Dermis microvascular lymphatic vessel endothelial cell (primary cell): ENCODE results near the gene EYA2. TPM values are rescaled to one million over a fixed set of nuclear protein-coding genes. Genes with fewer than 3 reads are reported as not detected.

ENCODE experiments used
- DNase-seq, 2 donors: peaks; one replicate each; pipeline versions ENCODE4 v3.0.0 to v3.0.0-alpha.2; 2010; ENCODE audit warnings: low read depth in 2 of 2
- total RNA-seq: library from RNA; depleted of rRNA; stranded (reverse); fragments of >200 nt; gene quantifications from 2 replicates; pipeline ENCODE4 v1.2.1, GENCODE V29; 2014

The EYA2 gene
- total RNA-seq, 1 donor from 2014 or later = not detected

DNA sequence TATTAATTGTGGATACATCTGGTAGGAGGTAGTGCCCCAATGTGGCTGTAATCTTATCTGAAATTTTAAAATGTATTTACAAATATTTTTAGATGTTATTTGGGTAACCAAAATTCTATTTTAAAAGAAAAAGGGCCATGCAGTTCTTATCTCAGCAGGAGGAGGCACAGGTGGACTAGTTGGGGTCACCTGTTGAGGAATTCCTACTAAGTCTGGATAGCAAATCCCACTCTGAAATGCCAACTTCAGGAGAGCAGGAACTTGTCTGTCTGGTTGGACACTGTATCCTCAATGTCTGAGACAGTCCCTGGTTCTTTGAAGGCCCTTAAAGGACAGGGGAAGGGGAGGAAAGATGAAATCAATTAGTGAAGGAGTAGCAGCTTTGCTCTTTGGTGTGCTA lies 82.6 kb downstream of the EYA2 start:
- DNase-seq = no peak

GRCh38 chr20:46977909-46978588 lies 83.4 kb downstream of the EYA2 start:
- no peak for DNase-seq

DNA sequence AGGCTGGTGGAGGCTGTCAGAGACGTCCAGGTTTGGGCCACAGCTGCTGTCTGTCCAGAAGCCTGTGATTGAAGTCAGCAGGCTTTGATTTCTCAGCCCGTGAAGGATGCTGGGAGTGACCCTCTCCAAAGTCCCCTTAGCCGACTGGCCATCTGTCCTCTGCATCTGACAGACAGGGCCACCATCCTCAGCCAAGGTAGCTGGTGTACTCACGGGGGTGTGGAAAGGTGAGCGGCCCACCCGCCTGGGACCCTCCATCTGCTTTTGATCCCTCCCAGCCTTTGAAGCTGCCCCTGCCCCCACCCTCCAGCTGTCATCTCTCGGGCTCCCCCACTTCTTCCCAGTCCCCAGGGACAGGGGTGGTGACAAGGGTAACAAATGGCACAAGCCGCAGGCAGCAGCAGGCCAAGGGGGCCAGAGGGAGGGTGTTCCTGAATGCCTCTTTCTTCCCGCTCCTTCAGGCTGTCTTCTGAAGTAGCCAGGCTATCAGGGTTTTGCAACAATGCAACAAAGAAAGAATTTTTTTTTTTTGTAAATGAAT lies 84.4 kb downstream of the EYA2 start:
- no peak for DNase-seq

DNA sequence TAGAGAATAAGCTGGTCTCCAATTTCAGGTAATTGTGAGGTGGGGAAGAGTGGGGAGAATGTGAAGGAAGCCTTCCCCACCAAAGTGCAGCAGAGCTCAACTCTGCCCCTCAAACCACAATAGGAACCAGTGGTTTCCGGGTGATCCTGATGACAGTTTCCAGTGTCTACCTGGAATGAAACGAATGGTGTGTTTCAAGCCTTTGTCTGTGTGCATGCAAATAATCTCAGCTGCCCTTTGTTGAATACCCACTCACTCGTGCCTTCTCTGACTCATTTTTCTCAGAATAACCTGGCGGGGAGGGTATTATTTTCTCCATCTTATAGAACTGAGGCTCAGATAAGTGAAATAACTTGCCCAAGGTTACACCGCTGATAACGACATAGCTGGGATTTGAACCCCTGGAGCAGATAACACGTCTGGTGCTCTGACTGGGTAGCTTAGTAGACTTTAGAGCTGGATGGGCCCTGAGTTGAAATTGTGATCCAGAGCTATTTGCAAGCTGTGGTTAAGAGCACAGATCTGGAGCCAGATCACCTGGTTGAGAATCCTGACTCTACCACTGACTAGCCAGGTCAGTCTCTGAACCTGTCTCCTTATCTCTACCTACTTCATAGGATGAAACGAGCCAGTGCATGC lies 85.1 kb downstream of the EYA2 start:
- no peak for DNase-seq

DNA sequence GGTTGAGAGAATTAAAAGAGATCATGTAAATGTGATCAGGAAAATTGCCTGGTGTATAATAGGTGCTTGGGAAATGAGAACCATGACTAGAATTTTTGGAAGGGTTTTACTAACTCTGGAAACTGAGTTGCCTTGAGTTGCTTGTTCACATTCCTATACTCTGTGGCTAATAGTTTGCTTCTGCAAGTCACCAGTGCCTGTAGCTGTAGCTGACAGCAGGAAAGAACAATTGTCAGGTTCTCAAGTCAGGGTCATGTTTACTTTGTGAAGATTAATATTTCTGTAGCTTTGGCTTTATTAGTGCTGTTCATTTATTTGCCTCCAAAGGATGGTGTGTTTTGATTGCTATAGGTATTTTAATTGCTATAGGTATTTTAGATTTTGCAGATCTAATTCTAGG lies 86.5 kb downstream of the EYA2 start:
- DNase-seq = no peak

DNA sequence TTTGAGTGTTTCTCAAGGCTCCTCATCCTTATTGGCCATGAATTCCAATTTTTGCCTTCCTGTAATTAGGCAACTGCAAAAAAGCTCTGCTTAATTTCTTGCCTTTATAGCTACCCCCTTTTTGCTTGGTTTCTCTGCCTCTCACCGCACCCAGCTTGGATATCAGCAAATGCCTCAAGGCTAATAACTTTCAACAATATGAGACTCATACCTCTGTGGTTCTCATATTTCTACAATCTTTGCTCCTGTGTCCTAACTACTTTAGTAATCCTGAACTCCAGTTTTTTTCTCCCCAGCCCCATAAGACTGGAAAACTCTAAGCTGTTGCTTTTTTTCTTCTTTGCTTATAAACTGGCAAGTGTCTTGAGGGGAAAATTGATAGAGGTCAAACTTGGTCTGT lies 88.8 kb downstream of the EYA2 start:
- DNase-seq = no peak

- DNase-seq = no peak
Observed at GRCh38 chr20:46984405-46984804, 89.8 kb downstream of the EYA2 start.

GRCh38 chr20:46985250-46985649 lies 90.6 kb downstream of the EYA2 start:
- no peak for DNase-seq

GRCh38 chr20:46985671-46986070 lies 91.0 kb downstream of the EYA2 start:
- DNase-seq = no peak

DNA sequence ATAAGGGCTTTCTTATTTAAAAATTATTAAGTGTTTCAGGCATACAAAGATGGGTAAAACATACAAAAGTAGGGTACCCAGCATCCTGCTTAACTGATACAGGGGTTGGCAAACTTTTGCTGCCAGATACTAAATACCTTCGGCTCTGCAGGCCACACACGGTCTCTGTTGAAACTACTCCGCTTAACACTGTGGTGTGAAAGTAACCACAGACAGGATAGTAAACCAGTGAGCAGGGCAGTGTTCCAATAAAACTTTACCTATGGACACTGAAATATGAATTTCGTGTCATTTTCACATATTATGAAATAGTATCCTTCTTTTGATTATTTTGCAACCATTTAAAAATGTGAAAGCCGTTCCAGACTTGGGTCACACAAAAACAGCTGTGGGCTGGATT lies 92.4 kb downstream of the EYA2 start:
- no peak for DNase-seq

DNA sequence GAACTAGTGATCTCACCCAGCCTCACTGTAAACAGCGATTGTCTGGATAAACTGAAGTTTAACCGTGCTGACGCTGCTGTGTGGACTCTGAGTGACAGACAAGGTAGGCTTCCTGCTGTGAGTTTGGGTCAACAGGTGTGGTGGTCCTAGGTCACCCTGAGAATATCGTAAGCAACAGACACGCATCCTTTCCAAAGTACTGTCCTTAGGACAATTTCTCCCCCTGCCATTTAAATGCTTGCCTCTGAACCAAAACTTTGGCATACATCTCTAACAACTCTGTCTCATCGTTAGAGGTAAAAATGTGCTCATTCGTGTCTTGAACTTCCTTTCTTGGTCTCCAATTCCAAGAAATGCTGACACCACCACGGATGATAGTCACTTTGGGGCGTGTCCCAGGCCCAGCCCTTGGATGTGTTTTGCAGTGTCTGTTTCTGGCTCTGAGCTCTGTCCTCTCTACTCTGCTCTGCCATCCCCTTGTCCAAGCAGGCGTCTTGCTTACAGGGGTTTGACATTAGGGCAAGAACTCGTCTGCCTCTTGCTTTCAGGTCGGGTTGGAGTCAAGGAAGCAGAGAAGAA lies 95.5 kb downstream of the EYA2 start:
- no peak for DNase-seq

DNA sequence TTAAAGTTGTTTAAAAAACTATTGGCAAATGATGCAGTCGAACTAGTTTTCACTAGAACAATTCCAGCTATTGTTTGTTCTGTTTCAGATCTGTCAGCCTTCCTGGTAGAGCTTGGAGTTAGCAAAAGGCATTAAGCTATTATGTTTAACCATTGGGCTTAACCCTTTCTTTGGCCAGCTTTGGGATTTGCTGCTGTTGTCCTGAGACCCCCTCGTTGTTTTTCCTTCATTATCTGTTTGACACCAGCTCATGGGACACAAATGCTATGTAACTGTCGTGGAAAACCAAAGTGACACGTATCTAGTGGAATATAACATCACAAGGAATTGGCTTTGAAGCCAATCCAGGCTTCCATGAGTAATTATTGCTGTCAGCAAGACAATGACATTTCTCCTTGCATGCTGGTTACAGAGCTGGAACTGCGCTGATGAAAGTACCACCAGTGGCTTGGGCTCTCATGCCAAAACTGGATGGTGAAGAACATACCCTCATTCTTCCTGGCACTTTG lies 96.0 kb downstream of the EYA2 start:
- DNase-seq = no peak

GRCh38 chr20:46991168-46991567 lies 96.5 kb downstream of the EYA2 start:
- no peak for DNase-seq

DNA sequence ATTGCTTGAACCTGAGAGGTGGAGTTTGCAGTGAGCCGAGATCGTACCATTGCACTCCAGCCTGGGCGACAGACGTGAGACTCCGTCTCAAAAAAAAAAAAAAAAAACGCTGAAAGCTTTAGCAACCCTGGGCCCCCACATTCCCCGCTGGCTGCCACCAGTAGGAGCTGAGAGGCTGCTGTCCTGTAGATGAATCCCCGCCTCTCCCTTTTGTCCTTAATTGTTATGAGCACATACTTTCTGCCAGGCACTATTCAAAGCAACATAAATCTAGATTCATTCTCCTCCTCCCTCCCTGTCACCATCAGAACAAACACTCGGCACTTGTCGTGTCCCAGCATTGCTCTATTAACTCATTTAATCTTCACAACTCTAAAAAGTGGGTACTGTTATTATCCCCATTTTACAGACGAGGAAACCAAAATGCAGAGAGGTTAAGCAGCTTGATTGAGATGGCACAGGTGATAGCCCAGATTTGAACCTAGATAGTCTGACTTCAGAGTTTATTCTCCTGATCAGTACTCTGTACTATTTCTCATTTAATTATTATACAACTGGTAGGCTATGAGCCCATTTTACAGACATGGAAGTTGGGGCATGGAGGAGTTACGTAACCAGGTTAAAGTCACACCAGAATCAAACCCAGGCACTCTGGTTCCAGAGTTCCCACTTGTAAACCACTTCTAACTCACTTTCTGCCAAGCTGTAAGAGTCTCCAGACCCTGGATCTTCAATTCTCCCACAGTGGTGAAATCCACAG lies 97.4 kb downstream of the EYA2 start:
- no peak for DNase-seq

DNA sequence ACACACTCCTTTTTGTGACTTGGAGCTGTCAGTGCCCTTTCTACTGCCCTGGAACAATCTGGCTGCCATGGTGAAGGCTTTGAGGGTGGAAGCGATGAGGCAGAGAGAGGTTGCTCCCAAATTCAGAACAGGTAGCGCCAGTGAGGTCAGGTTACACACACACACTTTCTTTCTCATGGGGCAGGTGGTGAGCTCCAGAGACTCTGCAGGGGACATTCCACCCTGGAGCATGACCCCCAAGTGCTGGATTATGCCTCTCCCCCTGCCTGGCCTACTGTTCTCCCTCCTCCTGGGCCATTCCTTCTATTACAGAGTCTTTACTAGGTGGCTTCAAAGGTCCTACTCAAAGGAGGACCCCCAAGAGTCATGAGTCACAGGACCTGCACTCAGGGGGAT lies 98.0 kb downstream of the EYA2 start:
- no peak for DNase-seq

- no peak for DNase-seq
Observed at GRCh38 chr20:46993465-46994095, 98.9 kb downstream of the EYA2 start.

- DNase-seq = no peak
Observed at GRCh38 chr20:46994341-46994740, 99.7 kb downstream of the EYA2 start.

- DNase-seq = no peak
Observed at GRCh38 chr20:46995561-46996142, 101.0 kb downstream of the EYA2 start.

DNA sequence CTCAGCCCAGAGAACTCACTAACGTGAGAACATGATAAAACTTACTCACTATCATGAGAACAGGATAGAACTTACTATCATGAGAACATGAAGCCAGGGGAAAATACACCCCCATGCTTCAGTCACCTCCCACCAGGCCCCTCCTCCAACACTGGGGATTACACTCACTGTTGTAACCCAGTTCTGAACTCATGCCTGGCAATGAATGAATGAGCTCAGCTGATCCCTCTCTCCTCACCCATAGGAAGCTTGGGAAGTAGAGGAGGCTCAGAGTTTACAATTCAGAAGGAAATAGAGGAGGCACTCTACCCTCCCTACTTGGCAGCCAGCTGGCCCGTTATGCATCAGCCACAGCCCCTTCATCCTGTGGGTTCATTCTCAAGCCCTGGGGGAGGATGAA lies 102.5 kb downstream of the EYA2 start:
- DNase-seq = no peak

DNA sequence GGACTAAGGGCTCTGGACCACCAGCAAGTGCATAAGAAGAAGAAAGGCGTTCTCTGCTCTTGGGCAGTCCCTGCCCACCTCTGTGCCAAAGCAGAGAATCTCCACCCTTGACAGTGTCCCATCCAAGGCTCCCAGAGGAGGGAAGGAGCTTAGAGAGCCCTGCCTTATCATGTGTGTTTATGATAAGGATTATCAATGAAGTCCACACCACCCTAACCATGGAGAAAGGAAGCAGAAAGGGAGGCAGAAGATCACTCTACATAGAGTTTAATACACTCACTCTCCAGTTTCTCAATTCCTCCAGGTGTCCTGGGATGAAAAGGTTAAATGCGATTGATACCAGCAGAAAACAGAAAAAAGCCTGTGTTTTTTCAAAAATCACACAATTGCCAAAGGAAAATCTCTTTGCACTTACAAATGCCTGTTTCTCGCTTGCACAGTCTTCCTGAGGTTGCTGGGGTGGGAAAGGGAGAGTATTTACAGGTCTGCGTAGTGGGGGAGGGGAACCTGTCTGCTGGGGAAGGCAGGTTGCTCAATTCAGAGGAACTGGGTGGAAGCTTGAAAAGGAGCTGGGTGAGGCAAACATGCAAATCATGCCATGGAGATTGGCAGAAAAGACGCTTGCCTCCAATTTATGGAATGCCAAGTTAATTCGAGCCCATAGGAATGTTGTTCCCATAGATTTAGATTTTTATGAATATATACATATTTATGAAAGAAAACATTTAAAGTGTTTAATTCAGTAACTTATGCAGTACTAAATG lies 104.0 kb downstream of the EYA2 start:
- DNase-seq = no peak
